ENCODE measurements around the gene NR1I3. TPM values are rescaled to one million over a fixed set of nuclear protein-coding genes. Genes with fewer than 3 reads are reported as not detected.

Gene NR1I3
- total and polyA plus RNA-seq, 2 experiments from 2014 or later: not detected

GRCh38 chr1:161266202-161266601, 28.2 kb upstream of the NR1I3 start:
- Histone ChIP-seq H3K27ac (no peak overlapping the region), H3K79me2 (ENCODE audit: insufficient read depth) (no peaks in the 10 kb centered on the region), H3K4me1 (ENCODE audit: insufficient read depth) (no peaks in the 10 kb centered on the region), H4K20me1 (ENCODE audit: insufficient read depth) (no peaks in the 10 kb centered on the region), H3K9me2 (ENCODE audit: insufficient read depth) (no peaks in the 10 kb centered on the region), H3K9me3 (ENCODE audit: low read depth) (no peaks in the 10 kb centered on the region), H3K4me2 (ENCODE audit: unreplicated experiment) (no peak overlapping the region), H2AFZ (no peak overlapping the region), H3K27me3 (replicated peaks; ENCODE audit: insufficient read depth) (peaks cover 5% of the 10 kb centered on the region), H3K36me3 (ENCODE audit: low read depth) (no peaks in the 10 kb centered on the region), H3K4me3 (no peak overlapping the region), H3F3A (ENCODE audit: insufficient read depth) (no peaks in the 10 kb centered on the region), H3K9ac (no peak overlapping the region)
- WGBS, 2 experiments (ENCODE audit: low coverage in 1 of 2, low lambda C conversion rate in 2 of 2, missing lambda C conversion rate in 2 of 2): 58 to 67% methylated on average over 3 of the region's 3 CpGs
- peak; percentile 28 for DNase-seq
- in situ Hi-C loops (cut with MboI): no loop called here
- TF ChIP-seq EZH2phosphoT487 (IDR thresholded peaks at IDR 0.05; ENCODE audit: insufficient read depth, low read depth) (no peak), EZH2 (IDR thresholded peaks at IDR 0.05; ENCODE audit: insufficient read depth, poor library complexity, severe bottlenecking) (no peak)

GRCh38 chr1:161265305-161265704, 27.3 kb upstream of the NR1I3 start:
- DNase-seq: no peak
- 44 to 45% methylated on average over 5 of the region's 5 CpGs for WGBS, 2 experiments (ENCODE audit: low coverage in 1 of 2, low lambda C conversion rate in 2 of 2, missing lambda C conversion rate in 2 of 2)

GRCh38 chr1:161261261-161262235, 23.5 kb upstream of the NR1I3 start:
- H3K27me3 ChIP-seq (replicated peaks; ENCODE audit: insufficient read depth): peaks cover 41% of the 10 kb centered on the region
- WGBS, 2 experiments (ENCODE audit: low coverage in 1 of 2, low lambda C conversion rate in 2 of 2, missing lambda C conversion rate in 2 of 2): 53 to 58% methylated on average over 12 of the region's 12 CpGs
- TF ChIP-seq EZH2 (IDR thresholded peaks at IDR 0.05; ENCODE audit: insufficient read depth, poor library complexity, severe bottlenecking): no peak
- TF ChIP-seq EZH2phosphoT487 (IDR thresholded peaks at IDR 0.05; ENCODE audit: insufficient read depth, low read depth): no peak
- no peak overlapping the region for H3K9ac ChIP-seq
- H3K4me1 ChIP-seq (ENCODE audit: insufficient read depth): 0 out of 2 replicates have a peak, but pooled peaks cover 4% of the 10 kb centered on the region
- H2AFZ ChIP-seq: no peak overlapping the region
- no peaks in the 10 kb centered on the region for H3K9me2 ChIP-seq (ENCODE audit: insufficient read depth)
- DNase-seq: peak; percentile 23
- no peaks in the 10 kb centered on the region for H3K36me3 ChIP-seq (ENCODE audit: low read depth)
- no peaks in the 10 kb centered on the region for H3F3A ChIP-seq (ENCODE audit: insufficient read depth)
- H3K79me2 ChIP-seq (ENCODE audit: insufficient read depth): no peaks in the 10 kb centered on the region
- no peaks in the 10 kb centered on the region for H4K20me1 ChIP-seq (ENCODE audit: insufficient read depth)
- no peak overlapping the region for H3K27ac ChIP-seq
- H3K9me3 ChIP-seq (ENCODE audit: low read depth): no peaks in the 10 kb centered on the region
- in situ Hi-C loops (cut with MboI): no loop called here
- no peak overlapping the region for H3K4me3 ChIP-seq
- no peak overlapping the region for H3K4me2 ChIP-seq (ENCODE audit: unreplicated experiment)

More at GRCh38 chr1:161265305-161265704, 27.3 kb upstream of the NR1I3 start:
- in situ Hi-C loops (cut with MboI): no loop called here
- peaks cover 14% of the 10 kb centered on the region for H3K27me3 ChIP-seq (replicated peaks; ENCODE audit: insufficient read depth)
- no peak overlapping the region for H3K9ac ChIP-seq
- H3K4me2 ChIP-seq (ENCODE audit: unreplicated experiment): no peak overlapping the region
- no peaks in the 10 kb centered on the region for H3K9me2 ChIP-seq (ENCODE audit: insufficient read depth)
- no peak overlapping the region for H3K27ac ChIP-seq
- no peaks in the 10 kb centered on the region for H3K9me3 ChIP-seq (ENCODE audit: low read depth)
- no peak overlapping the region for H3K4me3 ChIP-seq
- no peaks in the 10 kb centered on the region for H3K4me1 ChIP-seq (ENCODE audit: insufficient read depth)
- H4K20me1 ChIP-seq (ENCODE audit: insufficient read depth): no peaks in the 10 kb centered on the region
- H3K36me3 ChIP-seq (ENCODE audit: low read depth): no peaks in the 10 kb centered on the region
- H3K79me2 ChIP-seq (ENCODE audit: insufficient read depth): no peaks in the 10 kb centered on the region
- H2AFZ ChIP-seq: no peak overlapping the region
- no peaks in the 10 kb centered on the region for H3F3A ChIP-seq (ENCODE audit: insufficient read depth)
- TF ChIP-seq EZH2phosphoT487 (IDR thresholded peaks at IDR 0.05; ENCODE audit: insufficient read depth, low read depth) (no peak), EZH2 (IDR thresholded peaks at IDR 0.05; ENCODE audit: insufficient read depth, poor library complexity, severe bottlenecking) (no peak)

- Histone ChIP-seq H3K36me3 (ENCODE audit: low read depth) (no peaks in the 10 kb centered on the region), H3K9ac (no peak overlapping the region), H4K20me1 (ENCODE audit: insufficient read depth) (no peaks in the 10 kb centered on the region), H3F3A (ENCODE audit: insufficient read depth) (no peaks in the 10 kb centered on the region), H3K9me2 (ENCODE audit: insufficient read depth) (no peaks in the 10 kb centered on the region), H3K4me1 (ENCODE audit: insufficient read depth) (0 out of 2 replicates have a peak, but pooled peaks cover 4% of the 10 kb centered on the region), H2AFZ (no peak overlapping the region), H3K27me3 (replicated peaks; ENCODE audit: insufficient read depth) (peaks cover 41% of the 10 kb centered on the region), H3K27ac (no peak overlapping the region), H3K79me2 (ENCODE audit: insufficient read depth) (no peaks in the 10 kb centered on the region), H3K4me3 (no peak overlapping the region), H3K9me3 (ENCODE audit: low read depth) (no peaks in the 10 kb centered on the region), H3K4me2 (ENCODE audit: unreplicated experiment) (no peak overlapping the region)
- in situ Hi-C loops (cut with MboI): no loop called here
- TF ChIP-seq EZH2 (IDR thresholded peaks at IDR 0.05; ENCODE audit: insufficient read depth, poor library complexity, severe bottlenecking): no peak
- no peak for TF ChIP-seq EZH2phosphoT487 (IDR thresholded peaks at IDR 0.05; ENCODE audit: insufficient read depth, low read depth)
- no peak for DNase-seq
- WGBS, 2 experiments (ENCODE audit: low coverage in 1 of 2, low lambda C conversion rate in 2 of 2, missing lambda C conversion rate in 2 of 2): 14 to 15% methylated on average over 9 of the region's 9 CpGs
These were observed 22.6 kb upstream of the NR1I3 start for GRCh38 chr1:161260376-161261260.

Data from GM23248 (cell line).